IPS DF 4.7 (cell line): ENCODE results near the gene ZNF385A.
"Not testable (repeated sequence)": the region's sequence is repeated elsewhere in the genome, so short reads cannot be mapped to it uniquely, and the experiment has no call there.

ENCODE experiments used
- DNase-seq: peaks from one replicate; pipeline ENCODE4 v3.0.0-alpha.2; 2013; ENCODE audit warnings: low spot score; ENCODE audit errors: extremely low read depth

Gene ZNF385A

GRCh38 chr12:54356951-54357356, 27.6 kb downstream of the ZNF385A start:
- no peak for DNase-seq

- no peak for DNase-seq
These were observed 28.3 kb downstream of the ZNF385A start for GRCh38 chr12:54356228-54356627.

DNA sequence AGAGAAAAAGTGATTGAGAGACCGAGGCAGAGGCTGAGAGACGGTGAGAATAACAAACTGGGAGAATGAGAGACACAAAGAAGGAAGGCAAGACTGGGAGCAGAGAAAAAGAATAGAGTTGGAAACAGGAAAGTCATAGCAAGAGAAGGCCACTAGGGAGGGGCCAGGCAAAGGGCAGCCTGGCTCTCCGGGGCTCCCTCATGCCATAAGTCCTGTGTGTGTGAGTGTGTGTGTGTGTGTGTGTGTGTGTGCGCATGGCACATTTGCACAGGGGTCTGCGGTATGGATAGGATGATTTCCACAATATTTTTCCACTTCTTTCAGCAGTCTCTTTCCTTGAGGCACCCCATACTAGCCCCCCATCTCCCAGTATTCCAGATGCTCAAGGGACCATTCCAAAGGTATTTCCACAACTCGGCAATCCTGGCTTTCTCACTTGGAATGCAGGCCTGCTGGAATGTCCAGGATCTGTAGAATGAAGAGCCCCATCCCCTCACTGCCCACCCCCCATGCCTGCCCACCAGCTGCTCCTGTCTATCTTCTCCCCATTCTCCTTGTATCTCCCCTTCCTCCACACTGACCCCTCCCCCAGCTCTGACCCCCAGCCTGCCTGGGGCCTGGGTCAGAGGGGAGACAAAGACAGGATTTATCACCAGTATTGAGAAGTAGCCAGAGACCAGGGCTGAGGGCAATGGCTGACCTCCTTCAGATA, 29.3 kb downstream of the ZNF385A start:
- no peak for DNase-seq

DNA sequence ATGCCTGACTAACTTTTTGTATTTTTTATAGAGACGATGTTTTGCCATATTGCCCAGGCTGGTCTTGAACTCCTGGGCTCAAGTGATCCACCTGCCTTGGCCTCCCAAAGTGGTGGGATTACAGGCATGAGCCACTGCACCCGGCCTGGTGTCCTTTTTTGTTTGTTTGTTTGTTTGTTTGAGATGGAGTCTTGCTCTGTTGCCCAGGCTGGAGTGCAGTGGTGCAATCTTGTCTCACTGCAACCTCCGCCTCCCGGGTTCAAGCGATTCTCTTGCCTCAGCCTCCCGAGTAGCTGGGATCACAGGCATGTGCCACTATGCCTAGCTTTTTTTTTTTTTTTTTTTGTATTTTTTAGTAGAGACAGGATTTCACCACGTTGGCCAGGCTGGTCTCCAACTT, 30.3 kb downstream of the ZNF385A start:
- DNase-seq = not testable (repeated sequence)

DNA sequence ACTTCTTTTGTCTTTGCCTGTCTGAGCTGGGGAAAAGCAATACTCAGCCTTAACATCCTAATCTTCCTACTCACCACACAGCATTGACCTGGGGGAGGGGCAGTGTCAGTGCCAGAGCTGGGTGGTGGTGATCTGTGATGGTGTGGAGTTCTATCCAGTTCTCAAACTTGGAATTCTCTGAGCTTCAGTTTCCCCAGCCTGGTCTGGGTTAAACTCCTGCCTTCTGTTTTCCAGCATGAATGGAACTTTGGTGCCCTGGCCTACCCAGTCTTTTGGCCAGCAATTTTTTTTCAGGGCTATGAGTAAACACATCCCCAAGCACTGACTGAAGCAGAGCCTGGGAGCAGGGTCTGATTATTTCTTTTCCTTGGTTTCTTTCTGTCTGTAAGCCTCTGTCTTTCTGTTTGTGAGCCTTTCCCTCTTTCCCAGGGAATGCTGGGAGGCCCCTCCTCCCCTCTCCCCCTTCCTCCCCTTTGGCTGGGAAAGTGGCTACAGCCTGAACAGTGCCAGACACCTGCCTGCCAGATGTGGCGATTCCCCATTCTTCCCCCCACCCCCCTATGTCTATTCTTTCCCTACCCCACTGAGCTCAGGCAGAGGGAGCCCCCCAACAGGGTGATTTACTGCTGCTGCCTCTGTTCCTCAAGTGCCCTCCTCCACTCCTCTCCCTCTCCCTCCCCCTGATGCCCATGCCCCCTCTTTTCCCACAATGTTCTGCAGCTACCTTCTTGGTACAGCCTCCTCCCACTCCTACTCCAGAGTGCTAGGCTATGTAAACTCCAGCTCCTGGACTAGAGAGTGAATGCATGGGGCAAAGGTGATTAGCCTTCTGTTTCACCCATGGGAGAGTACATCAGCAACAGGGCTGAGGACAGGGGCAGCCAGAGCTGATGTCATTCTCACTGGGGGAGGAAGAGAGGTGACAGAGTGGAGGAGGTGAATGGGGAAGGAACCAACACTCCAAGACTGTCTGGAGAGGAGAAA, 31.4 kb downstream of the ZNF385A start:
- DNase-seq = no peak

DNA sequence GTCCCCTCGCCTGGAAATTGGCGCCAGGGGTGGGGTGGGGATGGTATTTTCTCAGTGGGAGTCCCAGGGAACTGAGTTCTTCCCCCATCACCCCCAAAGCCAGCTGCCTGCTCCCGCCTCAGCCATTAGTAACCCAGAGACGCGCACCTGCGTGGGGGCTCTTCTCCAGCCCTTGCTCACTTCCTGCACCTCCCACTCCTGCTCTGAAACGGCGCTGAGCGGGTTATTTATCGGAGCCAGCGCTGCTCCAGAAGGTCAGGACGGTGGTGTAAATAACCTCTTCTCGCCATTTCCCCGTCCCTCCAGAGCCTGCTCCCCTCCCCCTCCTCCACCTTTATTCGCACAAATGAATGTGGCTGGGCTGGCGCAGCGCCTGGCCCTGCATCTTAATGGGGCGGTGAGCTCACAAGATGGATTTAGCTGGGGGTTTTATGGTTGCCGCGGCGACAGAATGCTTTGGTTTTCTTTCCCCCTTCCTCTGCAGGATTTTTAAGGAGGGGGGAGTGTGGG, 32.5 kb downstream of the ZNF385A start:
- no peak for DNase-seq

DNA sequence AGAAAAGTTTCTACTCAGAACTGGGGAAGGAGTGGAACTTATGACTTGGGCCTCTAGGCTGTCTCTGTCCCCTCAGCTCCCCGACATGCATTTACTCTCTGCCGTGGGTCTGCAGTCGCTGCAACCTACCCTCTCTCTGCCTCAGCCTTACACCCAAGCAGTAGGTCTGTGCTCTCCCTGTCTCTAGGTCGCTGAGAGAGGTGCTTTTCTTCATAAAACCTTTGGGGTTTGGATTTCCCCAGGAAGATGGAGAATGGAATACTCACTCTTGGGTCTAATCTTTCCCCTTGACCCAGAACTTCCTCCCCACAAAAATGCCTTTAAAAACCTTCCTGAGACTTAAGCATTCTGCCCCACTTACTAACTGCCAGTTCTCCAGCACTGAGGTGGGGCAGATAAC, 33.2 kb downstream of the ZNF385A start:
- no peak for DNase-seq

DNA sequence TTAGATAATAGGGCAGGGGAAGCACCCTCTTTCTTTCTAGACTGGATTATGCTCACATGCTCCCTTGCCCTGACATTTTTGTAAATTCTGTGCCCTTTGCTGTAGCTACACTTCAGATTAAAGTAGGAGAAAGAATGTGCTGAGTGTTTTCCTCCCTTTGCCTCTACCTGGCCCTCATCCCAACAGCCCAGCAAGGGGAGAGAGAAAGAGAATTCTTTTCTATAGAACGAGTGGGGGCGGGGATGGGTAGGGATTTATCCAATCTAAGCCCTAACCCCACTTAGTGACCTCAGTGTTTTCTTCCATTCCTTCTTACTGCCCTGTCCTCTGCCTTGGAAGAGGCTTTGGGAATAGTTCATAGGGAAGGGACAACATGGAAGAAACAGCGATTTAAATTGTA, 33.8 kb downstream of the ZNF385A start:
- DNase-seq = no peak

DNA sequence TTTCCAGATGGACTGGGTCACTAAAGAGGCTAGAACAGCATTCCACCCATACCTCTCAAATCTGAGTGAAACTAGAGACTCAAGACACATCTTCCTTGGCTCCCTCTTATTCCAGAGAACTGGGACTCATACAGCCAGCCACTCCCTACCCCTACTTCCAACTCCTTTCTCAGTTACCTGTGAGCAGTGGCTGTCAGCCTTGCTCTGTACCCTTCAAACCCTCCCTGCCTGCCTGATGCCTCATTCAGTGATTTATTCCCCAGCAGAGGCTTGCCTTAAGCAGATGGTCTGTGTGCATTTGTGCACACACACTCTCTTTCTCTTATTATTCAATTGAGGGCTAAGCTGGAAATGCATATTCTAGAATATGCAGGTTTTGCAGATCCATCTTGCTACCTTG, 34.9 kb downstream of the ZNF385A start:
- DNase-seq = no peak

DNA sequence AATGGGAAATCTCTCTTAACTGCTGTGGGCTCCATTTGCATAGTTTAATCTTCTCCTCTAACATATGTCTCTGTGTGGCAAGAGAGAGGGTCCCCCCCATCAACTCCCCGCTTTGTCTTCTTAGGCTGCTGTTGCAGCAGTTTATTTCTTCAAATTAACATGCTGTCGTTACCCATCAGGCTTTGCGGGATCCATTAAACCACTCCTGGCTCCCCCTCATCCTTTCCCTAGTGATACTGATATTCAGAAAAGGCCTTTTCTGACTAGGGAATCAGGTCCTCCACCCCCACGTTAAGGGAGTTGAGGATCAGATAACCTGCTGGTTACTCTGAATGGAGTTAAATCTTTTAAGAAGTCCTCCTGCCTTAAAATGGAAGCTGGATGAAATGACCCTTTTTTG, 35.5 kb downstream of the ZNF385A start:
- no peak for DNase-seq

DNA sequence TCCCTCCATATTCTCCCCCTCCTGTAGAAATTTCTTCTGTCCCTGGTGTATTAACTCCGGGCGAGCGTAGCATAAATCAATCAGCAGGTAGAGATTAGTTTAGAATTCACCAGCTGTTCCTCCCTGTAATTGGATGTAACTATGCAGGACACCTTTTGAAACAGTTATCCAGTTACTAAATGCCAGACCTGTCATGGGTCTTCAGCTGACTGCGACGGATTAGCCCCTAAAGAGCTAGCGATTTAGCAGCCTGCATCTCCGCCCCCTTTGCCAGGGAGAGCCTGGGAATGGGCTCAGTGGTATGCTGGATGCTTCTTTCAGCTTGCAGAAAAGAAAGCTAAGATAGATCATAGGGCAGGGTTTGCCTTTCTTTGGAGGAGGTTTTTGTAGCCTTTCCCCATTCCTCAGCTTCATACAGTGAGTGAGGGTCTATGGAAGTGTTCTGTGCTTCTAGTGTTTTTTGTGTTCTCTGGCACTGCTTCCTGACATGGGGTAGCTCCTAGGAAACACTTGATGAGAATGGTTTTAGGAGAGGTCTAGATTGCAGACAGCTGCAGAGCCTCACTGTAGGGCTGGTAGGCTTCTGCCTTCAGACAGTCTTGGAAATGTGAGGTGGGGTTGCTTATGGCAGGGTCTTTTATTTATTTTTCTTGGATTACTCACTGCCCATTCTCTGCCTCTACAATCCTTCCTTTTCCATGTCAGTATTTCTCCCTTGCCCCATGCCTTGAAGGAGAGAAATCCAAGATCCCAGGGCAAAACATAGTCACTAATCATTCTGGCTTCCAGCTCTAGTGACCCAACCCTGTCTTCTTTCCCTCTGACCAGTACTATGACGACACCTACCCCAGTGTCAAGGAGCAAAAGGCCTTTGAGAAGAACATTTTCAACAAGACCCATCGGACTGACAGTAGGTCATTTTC, 42.9 kb downstream of the ZNF385A start:
- DNase-seq = no peak

DNA sequence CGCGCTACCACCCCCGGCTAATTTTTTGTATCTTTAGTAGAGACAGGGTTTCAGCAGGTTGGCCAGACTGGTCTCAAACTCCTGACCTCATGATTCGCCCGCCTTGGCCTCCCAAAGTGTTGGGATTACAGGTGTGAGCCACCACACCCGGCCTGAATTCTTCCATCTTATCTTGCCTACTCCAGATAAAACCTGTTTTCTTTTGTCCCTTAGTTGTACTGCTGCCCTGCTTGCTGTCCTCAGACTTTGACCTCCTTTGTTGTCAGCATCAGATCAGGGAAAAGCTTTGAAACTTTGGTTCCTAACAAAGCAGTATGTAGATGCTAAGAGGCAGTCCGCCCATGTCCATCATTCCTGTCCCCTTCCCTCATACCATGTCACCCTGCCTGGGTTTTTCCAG, 43.7 kb downstream of the ZNF385A start:
- no peak for DNase-seq

DNA sequence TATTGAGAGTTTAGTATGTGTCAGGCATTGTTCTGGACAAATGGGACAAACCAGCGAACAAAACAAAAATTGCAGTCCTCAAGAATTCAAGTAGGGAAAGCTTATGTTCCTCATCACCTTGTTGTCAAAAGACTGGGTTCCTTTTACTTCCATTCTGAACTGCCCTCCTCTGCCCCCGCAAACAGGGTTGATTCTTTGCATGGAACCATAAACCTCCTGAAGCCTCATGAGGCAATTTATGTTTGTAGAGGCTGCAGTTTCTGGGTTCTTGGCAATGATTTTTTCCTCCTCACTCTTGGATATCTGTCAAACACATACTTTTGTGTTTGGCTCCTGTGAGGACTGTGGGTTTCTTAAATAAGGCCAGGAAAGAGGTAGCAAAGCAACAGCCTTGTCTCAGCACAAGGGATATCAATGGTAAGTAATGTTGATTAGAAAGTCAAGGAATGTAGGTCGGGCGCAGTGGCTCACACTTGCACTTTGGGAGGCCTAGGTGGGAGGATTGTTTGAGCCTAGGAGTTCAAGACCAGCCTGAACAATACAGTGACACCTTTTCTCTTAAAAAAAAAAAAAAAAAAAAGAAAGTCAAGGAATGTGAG, 45.7 kb downstream of the ZNF385A start:
- no peak for DNase-seq

DNA sequence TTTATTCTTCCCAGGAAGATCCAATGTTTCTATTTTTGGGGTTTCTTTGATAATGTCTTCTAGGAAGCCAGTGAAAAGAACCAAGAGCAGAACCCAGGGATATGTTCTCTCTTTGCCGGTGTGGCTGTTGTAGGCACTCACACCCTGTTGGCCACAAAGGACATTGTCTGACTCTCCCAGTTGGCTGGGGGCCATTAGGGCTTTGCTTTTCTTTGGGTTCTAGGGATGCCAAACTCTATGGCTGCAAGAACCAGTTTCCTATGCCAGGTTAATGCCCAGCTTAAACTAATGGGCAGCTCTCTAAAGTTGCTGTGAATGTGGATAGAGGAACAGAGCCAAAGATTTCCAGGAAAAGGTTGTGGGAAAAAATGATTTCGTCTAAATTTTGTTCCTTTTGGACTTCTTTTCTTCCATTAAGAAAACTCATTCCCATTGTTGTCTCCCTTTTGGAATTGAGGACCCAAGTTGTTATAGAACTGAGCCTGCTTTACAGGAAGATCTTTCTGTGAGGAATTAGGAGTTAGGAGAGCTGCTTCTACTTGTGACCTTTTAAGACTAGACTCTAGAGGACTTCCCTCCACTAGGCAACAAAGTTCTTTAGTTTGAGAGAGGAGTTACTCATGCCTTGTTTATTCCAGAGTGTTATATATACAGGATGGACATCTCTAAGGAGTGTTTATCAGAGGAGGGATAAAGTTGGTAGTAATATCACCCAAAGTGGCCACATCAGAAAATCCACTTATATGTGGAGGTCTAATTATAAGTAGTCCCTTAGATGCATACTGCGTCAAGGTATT, 46.5 kb downstream of the ZNF385A start:
- no peak for DNase-seq

GRCh38 chr12:54337280-54337842, 47.2 kb downstream of the ZNF385A start:
- DNase-seq = no peak

- no peak for DNase-seq
These were observed 51.0 kb downstream of the ZNF385A start for GRCh38 chr12:54333420-54334034.

GRCh38 chr12:54331461-54331860, 53.1 kb downstream of the ZNF385A start:
- no peak for DNase-seq

- no peak for DNase-seq
These were observed 54.1 kb downstream of the ZNF385A start for GRCh38 chr12:54330442-54330841.

- no peak for DNase-seq
These were observed 54.8 kb downstream of the ZNF385A start for GRCh38 chr12:54329759-54330158.
